ENCODE data around the gene CLIP3.
"Not testable (repeated sequence)": the region's sequence is repeated elsewhere in the genome, so short reads cannot be mapped to it uniquely, and the experiment has no call there.

GRCh38 chr19:35980997-35981396 lies 51.7 kb downstream of the CLIP3 start:
- not testable (repeated sequence) for TF ChIP-seq CTCF (IDR thresholded peaks at IDR 0.05; ENCODE audit: low read depth, low read length, missing input control); GABPA (IDR thresholded peaks at IDR 0.05 in 1 of 2, conservative IDR thresholded peaks at IDR 0.05 in 1 of 2); SP1 (IDR thresholded peaks at IDR 0.05); MAX (IDR thresholded peaks at IDR 0.05); RAD21 (IDR thresholded peaks at IDR 0.05); REST (IDR thresholded peaks at IDR 0.05); JUND (IDR thresholded peaks at IDR 0.05); HNF4A (conservative IDR thresholded peaks at IDR 0.05); TAF1 (conservative IDR thresholded peaks at IDR 0.05); ZBTB33 (IDR thresholded peaks at IDR 0.05); RXRA (IDR thresholded peaks at IDR 0.05); YY1 (IDR thresholded peaks at IDR 0.05)

Measured in liver (tissue), 3 donors.